Ammon's horn (tissue), 1 donor: ENCODE measurements around the gene USP7.
"Not testable (repeated sequence)": the region's sequence is repeated elsewhere in the genome, so short reads cannot be mapped to it uniquely, and the experiment has no call there.

ENCODE experiments used
- DNase-seq: peaks from one replicate; pipeline ENCODE4 v3.0.0-alpha.2; 2016; ENCODE audit warnings: low spot score

USP7 gene

DNA sequence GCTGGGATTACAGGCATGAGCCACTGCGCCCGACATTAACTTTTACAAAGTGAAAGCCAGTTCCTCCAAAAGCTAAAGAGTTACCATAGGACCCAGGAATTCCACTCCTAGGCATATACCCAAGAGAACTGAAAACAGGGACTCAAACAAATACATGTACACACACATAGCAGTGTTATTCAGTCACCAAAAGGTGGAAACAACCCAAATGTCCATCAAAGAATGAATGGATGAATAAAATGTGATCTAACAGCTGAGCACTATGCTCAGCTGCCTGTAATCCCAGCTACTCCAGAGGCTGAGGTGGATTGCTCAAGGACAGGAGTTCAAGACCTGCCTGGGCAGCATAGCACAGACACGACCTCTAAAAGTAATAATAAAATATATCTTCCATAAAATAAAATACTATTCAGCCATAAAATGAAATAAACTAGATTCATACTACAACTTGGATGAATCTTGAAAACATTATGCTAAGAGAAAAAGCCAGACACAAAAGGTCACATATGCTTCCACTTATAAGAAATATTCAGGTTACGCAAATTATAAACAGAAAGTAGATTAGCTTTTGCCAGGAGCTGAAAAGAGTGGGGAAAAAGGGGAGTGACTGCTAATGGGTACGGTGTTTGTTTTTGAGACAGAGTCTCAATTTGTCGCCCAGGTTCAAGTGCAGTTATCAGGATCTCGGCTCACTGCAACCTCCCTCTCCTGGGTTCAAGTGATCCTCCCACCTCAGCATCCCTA, 9.3 kb upstream of the USP7 start:
- DNase-seq: no peak

DNA sequence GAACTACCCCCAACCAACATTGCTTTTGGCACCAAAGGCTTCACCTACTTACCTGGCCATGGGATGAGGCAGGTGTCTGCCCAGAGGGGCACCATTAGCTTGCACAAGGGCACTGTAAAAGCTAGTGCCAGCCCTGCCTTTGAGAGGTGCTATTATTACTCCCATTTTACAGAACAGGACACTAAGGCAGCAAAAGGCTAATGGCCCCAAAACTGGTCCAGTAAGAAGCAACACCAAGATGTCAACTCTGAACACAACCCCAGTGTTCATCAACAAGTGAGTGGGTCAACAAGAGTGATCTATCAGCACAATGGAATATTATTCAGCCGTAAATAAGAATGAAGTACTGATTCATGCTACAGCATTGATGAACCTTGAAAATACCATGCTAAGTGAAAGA, 7.7 kb upstream of the USP7 start:
- no peak for DNase-seq

DNA sequence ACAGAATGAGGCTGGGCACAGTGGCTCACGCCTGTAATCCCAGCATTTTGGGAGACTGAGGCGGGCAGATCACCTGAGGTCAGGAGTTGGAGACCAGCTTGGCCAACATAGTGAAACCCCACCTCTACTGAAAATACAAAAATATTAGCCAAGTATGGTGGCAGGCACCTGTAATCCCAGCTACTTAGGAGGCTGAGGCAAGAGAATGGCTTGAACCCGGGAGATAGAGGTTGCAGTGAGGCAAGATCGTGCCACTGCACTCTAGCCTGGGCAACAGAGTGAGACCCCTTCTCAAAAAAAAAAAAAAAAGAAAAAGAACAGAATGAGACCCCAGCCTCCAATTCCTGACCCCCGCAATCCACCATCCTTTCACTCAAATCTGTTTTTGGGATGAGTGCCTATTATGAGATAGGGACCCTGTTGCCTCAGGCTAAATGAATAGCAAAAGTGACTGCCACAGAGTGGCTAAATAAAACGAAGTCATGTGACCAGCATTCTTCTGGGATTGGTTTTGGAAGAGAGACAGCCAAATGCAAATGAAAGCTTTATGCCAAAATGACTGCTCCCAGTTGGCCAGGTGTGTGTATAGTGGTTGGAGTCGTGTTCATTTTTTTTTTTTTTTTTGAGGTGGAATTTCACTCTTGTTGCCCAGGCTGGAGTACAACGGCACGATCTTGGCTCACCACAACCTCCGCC, 5.6 kb upstream of the USP7 start:
- not testable (repeated sequence) for DNase-seq

DNA sequence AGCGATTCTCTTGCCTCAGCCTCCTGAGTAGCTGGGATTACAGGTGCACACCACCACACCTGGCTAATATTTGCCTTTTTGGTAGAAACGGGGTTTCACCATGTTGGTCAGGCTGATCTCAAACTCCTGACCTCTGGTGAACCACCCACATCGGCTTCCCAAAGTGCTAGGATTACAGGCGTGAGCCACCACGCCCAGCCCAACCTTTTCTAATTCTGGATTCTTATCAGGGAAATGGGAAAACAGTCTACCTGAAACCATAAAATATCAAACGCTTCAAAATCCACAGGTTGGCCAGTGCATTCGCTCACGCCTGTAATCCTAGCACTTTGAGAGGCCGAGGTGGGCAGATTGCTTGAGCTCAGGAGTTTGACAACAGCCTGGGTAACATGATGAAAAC, 4.3 kb upstream of the USP7 start:
- DNase-seq: not testable (repeated sequence)

DNA sequence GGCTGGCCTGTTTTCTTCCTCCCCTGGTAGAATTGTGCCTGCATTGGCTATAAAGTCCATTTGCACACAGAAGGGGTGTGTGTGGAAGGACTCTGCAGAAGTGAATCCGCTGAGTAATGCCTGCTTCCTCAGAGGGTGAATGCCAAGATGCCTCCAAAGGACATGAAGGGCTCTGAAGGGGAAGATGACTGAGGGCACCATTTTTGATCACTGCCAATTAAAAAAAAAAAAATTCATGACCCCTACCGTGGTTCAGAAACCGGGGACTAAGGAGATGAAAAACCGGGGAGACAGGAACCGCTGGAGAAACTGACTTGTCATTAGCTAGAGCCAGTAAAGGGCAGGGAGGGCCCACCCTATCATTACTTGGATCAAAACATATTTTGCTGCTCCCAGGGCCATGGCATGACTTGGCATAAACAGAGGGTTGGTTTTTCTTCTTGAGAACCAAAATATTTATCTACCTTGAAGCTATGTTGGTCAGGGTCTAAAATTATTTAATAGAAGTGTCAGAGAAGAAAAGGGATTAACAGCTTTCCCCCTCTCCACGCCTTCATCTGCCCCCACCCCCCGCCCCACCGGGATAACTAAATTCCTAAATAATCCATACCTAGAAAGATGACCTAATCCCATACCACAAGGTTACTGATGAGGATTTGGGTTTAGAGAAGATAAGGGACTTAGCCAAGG, 3.6 kb upstream of the USP7 start:
- peak; percentile 67 for DNase-seq

DNA sequence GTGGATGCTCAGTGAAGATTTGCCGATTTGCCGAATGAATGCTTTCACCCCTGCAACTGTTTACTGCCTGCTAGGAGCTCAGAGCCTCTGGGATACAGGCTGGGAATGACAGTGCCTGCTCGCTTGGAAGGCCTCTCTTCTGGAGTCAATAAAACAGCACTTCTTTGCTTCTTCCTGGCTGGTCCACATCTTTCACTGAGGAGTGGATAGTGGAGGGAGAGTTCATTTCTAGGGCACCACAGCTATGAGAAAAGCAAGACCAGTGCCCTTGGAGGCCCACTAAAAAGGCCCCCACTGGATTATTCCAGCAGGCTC, 3.1 kb upstream of the USP7 start:
- DNase-seq: no peak

DNA sequence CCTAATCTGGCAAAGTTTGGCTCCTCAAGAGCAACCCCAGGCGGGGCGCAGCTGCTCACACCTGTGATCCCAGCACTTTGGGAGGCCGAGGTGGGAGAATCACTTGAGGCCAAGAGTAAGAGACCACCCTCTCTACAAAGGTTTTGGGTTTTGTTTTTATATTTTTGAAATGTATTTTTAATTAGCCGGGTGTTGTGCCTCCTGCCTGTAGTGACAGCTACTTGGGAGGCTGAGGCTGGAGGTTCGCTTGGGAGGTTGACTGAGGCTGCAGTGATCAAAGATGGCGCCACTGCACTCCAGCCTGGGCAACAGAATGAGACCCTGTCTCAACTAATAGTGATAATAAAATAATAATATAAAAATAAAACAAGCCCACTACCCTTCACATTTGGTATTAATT, 756 bp upstream of the USP7 start:
- no peak for DNase-seq

DNA sequence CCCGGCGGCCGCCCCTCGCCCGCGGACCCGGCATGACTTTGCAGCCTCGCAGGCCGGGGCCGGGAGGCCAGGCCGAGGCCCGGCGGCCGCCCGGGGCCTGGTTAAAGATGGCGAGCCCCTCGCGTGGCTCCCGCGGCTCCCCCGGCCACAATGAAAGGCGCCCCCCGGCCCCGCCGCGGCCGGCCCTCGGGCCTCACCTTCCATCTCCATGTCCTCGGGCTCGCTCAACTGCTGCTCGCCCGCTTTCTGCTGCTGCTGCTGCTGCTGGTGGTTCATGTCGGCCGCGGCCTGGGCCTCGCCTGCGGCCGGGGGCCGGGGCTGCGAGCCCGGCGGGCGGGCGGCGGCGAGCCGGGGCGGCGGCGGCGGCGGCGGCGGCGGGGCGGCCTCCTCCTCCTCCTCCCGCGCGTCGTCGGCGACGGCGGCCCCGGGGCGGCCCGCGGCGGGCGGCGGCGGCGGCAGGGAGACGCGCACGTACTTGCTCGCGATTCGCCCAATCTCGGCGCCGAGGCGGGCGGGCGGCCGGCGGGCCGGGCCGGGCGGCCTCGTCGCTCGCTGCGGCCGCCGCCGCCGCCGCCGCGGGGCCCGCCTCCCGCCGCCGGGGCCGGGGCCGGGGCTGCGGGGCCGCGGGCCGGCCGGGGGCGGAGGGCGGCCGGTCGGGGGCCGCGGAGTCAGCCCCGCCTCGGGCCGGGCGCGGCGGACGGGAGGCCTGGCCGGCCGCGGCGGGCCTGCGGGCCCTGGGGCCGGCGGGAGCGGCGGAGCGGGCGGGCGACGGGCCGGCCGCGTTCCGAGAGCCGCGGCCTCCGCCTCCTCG, 491 bp downstream of the USP7 start:
- no peak for DNase-seq

DNA sequence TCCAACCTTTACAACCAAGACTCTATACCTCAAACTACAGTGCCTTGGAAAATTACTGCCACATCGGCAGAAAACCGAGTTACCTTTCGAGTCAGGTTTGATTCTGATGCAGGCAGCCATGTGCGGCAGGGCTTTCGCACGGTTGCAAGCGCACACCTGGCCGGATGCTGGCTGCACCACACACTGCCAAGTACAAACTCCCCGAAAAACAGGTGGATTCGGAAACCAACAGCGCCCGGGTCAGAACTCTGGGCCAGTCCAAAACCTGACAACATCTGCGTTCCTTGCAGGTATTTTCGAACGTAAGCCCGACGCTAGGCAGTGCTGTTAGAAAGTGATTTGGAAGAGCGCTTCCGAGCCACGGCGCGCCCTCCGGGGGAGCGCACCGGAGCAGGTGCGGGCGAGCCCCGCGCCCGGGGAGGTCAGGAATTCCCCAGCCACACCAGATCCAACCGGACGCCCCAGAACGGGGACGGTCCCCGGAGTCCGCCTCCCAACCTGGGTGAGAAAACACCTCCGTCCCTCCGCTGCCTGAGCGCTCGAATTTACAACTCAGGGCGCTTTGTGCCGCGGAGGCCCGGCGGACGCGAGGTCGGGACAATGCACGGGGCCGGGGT, 1.2 kb downstream of the USP7 start:
- no peak for DNase-seq

DNA sequence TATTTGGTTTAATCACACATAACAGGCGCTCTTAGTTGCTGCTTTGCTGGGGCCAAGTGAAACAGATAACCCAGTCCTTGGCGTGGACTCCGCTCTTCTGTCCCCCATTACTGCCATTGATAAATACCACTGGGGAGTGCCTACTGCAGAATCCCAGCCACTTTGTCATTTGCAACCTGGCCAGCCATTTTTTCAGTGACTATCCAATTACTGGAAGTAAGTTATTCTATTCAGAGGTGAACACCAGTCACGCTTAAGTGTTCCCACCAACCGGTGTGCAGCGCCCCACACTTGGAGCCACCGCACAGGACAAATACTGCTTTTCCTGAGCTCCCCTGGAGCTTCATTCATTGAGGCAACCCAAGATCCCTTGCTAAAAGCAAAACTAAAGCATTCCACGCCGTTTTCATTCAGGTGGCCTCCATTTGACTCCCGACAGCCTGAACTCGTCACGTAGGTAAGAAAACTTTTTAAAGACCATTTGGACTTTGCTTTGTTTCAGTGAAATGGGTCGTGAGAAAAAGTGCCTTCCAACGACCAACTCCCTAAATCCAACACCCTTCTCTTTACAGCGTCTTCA, 1.8 kb downstream of the USP7 start:
- DNase-seq: no peak

DNA sequence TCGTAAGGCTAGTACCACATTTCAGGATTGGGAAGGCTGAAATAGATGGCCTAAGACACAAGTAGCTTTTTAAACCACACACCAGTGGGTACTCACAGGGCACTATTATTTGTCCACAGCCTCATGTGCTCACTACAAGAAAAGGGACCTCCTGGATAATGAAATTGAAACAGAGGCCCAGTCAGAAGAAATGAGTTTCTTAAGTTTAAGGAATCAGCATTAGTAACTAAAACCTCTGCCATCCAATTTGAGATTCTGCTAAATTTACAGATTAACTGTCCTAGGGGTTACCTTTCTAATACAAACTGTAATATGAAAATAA, 3.0 kb downstream of the USP7 start:
- DNase-seq: no peak

DNA sequence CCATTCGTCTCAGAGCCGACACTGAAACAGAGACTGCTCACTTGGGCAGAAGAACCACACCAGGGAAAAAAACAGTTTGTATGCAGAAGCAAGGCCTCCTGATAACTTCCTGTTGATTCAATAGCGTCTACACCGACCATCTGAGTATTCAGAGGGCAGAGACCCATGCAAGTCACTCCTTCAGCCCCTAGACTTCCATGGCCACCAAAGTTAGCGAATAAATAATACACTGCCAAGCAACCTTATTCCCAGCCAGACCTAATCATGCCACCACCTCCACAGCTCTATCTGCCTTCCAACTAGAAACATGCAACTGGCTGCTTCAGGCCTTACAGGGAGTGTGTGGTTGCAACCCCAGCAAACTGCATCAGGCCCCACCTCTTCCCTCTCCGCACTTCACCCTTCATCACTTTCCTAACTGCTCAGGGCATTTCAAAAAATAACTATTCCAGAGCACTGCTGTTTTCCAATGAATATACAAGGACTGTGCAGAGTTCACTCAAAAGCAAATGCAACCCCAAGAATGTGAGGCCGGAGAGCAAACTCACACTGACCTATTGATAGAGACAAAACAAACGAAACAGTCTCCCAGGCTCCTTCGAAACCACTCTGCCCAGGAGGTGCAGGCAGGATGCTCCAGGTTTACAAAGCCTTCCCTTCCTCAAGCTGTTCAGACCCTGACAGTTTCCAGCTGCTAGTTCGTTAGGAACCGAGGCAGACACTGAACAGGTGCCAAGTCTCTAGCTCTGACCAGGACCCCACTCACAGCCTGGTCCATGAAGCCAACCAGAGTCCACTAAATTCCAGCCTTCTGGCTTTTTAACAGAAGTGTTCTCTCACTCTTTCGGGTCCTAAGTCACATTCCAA, 3.6 kb downstream of the USP7 start:
- DNase-seq: no peak

DNA sequence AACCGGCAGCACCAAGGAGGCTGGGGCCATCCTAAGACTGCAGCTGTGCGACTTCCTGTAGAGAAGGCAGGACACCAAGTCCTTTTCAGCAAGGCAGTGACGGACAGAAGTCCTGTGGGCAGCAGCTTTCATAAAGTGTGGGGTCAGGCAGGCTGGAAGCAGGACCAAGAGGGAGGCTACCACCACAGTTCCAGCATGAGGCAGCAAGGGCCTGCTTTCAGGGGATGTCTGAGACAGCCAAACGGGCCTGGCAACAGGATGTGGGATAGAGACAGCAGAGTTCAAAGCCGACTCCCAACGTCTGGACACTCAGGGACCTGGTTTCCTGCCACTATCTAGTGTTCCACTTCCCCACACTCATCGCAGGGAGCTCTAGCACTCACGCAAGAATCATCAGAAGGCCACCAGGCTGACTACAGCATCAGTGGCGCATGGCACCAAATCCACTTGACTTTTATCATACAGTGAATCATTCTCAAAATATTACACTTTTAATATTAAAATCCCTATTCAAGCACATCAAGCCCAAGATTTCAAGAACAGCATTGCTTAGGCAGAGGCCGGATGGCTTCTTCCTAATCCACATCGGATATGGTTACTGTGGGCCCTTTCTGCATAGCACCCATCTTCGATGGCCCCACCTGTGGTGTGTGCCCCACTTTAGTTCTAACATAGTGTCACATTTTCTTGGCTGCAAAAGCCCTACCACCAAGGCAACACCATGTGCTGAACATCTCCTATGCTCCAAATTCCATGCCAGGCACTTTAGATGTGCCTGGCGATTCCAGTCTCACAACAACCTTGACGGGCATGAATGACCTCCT, 5.2 kb downstream of the USP7 start:
- peak; percentile 53 for DNase-seq

DNA sequence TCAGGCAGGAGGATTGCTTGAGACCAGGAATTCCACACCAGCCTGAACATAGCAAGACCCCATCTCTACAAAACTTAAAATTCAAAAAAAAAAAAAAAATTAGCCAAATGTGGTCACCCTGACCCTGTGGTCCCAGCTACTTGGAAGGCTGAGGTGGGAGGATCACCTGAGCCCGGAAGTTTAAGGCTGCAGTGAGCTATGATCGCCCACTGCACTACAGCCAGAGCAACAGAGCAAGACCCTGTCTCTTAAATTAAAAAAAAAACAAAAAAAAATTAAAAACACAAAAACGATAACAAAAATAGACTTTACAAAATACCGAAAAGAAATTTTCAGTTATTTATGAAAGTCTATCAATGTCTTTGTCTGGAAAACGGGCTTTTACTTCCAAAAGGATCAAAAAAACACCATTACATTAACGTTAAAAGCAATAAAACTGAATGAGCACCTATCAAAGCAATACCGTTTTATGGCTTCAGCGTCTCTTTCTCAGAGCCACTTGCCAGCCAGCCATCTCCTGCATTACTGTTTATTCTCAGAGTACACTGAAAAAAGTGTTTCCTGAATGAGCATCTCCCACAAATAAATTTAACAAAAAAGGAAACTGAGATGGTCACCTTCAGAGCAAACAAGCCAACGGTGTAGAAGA, 6.1 kb downstream of the USP7 start:
- DNase-seq: no peak

DNA sequence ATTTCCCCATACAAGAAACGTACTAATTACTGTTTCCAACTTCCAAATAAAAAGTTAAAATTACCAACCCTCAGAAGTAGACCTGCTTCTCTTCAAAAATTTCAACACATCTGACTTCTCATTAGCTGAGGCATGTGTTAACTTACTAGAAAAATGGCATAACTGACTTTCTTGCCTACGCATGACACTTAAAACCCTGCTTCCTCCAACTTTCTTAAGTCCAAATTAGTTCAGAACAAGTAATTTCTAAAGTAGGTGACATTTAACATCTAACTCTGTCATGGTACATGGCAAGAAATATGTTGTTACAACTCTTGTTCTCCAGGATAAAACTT, 6.7 kb downstream of the USP7 start:
- no peak for DNase-seq

DNA sequence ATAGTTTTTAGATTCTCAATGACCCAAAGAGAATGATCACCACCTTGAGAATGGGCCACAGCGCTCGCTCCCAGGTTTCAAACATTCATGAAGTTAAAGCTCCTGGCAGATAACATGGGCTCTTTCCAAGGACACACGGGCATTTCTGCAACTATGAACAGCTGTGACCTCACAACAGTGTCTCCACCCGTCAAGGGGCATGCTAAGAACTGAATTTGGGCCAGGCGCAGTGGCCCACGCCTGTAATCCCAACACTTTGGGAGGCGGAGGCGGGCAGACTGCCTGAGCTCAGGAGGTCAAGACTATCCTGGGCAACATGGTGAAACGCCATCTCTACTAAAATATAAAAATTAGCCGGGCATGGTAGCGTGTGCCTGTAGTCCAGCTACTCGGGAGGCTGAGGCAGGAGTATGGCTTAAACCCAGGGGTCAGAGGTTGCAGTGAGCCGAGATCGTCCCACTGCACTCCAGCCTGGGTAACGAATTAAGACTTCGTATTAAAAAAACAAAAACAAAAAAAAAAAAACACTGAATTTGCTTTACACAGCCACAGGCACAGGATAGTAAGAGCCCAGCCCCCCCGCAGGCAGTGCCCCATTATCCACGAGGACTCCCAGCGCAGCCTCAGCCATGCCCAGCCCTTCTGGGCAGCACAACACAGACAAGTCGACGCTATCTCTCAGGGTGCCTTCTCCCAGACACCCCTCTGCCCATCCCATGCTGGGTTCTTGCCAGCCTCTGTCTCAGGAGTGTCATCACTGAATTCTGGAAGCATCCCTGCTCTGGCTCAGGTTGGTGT, 7.2 kb downstream of the USP7 start:
- DNase-seq: no peak

DNA sequence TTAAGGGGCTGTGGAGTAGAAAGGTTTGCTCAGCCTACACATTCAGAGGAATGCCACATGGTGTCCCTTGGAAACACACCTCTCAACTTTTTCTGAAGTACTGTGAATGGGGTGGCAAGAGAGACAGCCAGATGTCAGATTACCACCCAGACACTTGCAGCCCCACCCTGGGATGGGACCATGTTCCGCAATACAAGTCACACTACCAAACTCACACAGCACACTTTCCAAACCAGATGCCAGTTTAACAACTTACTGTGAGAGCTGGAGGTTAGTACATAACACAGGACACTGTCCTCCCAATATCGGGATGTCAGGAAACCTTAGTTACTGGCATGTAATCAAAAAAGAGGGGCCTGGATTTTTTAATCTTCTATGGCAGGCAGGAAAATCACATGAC, 7.9 kb downstream of the USP7 start:
- no peak for DNase-seq

DNA sequence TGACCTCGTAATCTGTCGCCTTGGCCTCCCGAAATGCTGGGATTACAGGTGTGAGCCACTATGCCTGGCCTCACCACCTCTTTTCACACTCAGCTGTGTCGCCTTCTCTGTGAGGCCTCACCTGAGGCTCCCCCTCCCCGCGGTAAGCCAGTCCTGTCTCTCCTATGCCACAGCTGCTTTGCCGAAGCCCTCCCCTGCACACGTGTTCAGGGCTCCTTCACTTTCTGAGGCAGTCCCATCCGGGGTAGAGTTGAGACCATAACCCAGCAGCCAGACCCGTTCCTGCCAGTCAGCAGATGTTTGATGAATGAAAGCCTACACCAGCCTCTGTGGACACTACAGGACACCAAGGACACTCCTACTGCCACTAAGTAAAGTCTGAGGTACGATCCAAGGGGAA, 10.6 kb downstream of the USP7 start:
- no peak for DNase-seq

DNA sequence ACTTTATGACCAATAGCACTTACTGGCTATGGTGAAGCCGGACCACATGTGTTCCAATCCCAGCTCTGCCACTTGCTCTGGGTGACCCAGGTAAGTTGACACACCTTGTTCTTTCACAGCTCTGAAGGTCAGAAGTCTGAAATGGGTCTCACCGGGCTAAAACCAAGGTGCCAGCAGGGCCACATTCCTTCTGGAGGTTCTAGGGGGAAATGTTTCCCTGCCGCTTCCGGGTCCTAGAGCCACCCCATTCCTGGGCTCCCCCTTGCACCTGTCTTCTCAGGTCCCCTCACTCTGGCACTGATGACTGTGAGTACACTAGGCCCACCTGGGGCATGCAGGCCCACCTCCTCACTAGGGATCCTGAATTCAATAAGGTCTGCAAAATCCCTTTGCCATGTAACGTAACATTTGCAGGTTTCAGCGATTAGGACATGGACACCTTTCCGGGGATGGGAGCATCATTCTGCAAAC, 11.4 kb downstream of the USP7 start:
- no peak for DNase-seq
